Measurements from ENCODE around the gene CASS4.

CASS4 gene

DNA sequence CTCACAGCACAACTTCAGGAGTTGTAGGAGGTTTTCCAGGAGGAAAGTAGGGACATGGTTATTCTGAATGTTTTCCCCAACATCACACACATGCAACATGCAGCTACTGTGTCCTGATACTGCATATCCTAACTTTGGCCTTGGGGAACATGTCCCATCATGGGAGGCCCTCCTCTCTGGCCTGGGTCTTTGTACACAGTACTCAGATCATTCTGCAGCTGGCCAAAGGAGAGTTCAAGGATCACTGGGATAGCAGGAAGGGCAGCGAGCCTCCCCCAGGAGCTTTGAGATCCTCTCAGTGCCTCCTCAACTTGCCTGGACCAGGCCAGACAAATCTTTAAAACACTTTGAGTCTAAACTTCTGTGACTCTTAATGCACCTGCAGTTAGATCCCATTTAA is 12.9 kb downstream of the CASS4 start:
- DNase-seq (ENCODE audit: low spot score) = no peak

DNA sequence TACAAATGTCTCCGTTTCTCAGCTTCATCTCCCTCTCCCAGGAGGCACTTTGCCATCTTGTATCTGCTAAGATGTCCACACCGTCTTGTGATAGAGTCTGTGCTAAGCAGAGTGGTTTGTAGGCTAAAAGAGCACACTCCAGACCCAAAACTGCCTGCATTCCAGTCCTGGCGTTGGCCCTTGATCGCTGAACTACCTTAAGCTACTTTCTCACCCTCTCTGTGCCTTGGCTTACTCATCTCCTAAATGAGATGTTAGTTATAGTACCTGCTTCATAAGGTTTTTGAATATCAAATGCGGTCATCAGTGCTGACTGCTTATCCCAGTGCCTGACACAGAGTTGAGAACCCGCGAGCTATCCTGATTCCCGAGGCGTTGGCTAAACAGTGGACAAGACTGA is 14.0 kb downstream of the CASS4 start:
- no peak for DNase-seq (ENCODE audit: low spot score)

DNA sequence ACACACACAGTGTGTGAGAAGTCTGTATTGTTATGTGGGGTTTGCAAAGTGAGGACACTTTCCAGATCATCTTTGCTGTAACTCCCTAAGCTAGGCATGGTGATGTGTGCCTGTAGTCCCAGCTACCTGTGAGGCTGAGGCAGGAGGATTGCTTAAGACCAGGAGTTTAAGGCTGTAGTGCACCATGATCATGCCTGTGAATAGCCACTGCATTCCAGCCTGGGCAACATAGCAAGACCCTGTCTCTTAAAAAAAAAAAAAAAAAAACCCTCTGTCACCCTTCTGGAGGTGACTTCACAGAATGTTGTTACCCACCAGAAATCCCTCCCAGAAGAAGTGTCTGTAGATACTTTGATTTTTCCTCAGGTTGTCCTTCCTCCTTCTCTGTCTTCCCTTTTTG is 14.9 kb downstream of the CASS4 start:
- DNase-seq (ENCODE audit: low spot score) = no peak

DNA sequence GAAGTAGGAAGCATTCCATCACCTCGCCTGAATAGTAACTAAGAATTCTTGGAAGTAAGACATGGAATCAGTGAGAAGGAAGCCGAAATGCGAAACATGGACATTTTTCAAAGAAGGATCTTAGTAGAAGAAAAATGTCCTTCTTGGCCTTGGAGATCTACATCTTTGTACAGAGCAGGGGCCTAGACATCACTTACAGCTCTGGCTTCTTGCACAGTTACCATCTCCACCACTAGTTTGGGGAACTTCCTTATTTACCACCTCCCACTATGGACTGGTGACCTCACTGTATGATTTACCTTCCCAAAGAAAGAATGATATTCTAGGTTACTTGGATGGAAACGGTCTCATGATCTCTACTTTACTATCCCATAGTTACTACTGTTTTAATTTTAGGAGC is 15.7 kb downstream of the CASS4 start:
- DNase-seq (ENCODE audit: low spot score) = no peak

DNA sequence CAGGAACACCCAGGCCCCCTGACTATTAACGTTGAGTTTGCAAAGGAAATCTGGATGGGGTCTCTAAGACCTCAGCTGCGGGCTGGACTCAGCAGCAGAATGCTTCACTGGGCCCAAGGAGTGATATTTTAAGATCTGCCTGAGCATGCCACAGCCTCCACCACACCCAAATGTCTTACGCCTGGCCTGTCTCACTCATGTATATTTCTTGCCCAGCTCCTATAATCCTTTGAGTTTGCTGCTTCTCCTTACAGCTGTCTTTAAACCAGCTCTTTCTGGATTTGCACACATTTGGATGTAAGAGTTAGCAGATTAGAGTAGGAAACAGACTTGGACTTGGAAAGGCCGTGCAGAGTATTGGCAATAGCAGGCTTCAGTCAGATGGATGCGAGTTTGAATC is 16.4 kb downstream of the CASS4 start:
- no peak for DNase-seq (ENCODE audit: low spot score)

DNA sequence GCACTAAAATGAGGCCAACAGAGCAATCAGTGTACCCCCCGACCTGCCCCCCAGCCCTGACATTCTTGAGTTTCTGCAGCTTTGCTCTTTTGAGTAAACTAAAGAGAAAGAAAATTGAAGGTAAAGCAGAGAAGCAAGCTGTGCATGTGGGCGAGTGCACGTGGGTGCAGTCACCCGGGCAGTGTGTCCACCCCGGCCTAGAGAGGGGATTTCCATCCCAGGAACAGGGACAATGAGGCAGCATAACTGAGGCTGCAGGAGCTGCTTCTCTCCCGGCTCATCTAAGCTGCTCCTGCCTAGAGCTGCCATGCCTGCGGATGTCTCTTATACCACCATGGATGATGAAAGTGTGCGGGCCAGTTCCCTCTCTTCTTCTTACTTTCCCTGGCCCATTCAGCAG is 16.8 kb downstream of the CASS4 start:
- DNase-seq (ENCODE audit: low spot score) = no peak

DNA sequence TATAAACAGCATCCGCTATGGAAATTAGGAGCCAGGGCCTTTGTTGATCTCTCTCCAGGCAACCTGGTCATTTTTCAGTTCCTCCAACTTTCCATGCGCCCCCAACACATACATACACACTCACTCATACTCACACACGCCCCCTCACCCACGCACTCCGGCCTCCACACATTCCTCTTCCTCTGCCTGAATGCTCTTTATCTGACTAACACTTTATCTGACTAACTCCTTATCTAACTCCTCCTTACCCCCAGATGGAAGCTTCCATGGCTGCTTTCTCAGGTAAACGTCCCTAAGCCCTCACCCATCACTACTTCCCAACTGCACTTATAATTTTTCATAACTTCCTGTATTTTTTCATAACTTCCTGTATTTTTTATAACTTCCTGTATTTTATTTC is 17.4 kb downstream of the CASS4 start:
- DNase-seq (ENCODE audit: low spot score) = peak; percentile 23

DNA sequence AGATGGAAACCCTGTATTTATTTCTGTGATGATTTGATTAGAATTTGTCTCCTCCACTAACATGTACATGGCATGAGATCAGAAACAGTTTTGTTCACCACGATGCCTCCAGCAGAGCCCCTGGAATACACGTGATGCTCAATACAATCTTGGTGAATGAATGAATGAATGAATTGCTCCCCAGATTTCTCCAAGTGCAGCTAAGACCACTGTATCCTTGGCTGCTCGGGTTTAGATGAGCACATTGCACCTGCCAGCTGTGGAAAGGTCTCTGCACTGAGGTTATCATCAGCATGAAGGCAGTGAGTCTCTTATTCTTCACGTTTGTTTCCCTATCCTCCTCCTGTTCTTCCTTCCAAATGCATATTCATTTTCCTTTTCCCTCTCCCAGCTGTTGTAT is 17.9 kb downstream of the CASS4 start:
- DNase-seq (ENCODE audit: low spot score) = no peak

DNA sequence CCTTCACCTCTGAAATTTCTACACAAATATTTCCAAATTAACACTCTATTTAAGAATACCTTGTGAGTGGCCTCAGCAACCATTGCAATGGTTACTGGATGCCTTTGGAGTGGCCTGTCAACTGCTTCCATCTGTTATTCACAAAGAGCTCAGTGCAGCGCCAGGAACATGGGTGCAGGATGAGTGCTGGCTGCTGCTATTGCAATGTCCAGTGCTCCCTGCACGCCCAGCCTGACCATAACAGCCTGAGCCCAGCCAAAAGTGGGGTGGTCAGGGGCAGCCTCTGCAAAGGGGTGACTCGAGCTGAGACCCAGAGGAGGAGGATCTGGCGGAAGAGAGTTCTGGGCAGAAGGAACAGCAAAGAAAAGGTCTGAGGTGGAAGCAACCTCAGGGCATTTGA is 18.4 kb downstream of the CASS4 start:
- DNase-seq (ENCODE audit: low spot score) = no peak

DNA sequence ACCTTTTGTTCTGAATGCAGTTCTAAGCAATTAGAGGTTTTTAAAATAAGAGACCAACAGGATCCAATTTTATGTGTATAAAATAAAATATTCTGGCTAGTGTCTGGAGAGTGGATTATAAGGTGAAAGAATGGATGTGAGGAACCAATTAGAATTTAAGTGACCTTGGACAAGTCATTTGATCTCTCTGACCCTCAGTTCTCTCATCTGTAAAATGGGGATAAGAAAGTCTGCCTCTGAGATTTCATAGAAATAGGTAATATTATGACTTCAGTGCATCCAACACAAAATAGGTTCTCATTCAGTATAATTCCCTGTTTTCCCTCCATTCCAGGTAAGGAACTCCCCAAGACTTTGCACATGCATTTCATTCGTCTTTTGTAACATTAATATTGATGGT is 18.9 kb downstream of the CASS4 start:
- DNase-seq (ENCODE audit: low spot score) = no peak

DNA sequence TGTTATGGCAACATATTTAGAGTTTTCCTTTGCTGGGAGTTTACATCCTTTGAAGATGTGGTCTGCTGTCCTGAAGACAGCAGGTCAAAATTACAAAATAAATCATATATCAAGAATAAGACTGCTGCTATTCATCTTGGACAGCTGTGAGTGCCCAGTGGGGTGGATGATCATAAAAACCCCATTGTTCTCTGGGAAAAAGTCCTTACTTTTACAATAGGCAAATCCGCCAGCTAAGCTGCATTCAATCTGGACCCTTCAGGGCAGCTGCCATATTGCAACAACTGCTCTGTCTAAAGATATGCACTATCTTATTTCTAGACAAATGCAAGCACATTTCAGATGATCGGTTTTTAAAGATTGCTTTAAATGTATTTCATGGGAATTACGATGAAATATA is 19.4 kb downstream of the CASS4 start:
- DNase-seq (ENCODE audit: low spot score) = no peak

DNA sequence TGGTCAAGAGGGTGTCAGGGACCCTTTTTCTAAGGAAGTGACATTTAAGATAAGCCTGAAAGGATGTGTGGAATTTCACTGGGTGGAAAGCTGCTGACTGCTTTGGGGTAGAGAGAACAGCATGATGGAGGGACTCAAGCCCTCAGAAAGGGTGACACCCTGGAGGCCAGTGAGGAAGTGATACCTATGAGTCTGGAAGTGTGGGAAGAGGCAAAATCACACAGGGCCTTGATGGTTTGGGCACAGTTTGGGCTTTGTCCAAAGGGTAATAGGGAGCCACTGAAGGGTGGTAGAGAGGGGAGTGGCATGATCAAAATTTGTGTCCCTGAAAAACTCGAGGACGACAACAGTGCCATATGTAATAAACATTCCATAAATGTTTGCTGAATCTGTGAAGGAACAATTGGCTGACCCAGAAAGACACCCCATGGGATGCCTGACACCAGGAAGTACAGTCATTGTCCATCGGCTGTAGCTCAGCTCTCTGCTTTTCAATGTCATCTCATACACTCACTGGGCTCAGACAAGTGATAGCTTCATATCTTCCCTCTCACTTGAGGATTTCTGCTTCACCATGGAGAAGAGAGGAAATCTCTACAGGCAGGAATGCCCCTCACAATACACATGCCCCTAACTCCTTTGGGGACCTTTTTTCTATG is 21.3 kb downstream of the CASS4 start:
- DNase-seq (ENCODE audit: low spot score) = no peak

DNA sequence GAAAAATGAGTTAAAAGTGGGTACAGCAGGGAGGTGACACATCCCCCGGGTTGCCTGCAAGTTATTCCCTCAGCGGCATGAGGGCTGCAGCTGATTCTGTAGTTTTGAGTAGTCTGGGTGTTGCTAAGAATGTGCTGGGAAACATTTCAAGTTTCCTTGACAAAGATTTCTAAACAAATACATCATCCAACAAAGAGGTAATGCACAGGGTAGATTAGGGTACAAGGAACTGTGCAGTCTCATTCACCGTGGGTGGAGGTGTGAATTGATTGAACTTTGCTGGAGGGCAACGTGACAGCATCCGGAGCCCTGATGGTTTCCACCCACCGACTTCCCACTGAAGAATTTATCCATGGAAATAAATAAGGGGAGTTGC is 21.8 kb downstream of the CASS4 start:
- no peak for DNase-seq (ENCODE audit: low spot score)

DNA sequence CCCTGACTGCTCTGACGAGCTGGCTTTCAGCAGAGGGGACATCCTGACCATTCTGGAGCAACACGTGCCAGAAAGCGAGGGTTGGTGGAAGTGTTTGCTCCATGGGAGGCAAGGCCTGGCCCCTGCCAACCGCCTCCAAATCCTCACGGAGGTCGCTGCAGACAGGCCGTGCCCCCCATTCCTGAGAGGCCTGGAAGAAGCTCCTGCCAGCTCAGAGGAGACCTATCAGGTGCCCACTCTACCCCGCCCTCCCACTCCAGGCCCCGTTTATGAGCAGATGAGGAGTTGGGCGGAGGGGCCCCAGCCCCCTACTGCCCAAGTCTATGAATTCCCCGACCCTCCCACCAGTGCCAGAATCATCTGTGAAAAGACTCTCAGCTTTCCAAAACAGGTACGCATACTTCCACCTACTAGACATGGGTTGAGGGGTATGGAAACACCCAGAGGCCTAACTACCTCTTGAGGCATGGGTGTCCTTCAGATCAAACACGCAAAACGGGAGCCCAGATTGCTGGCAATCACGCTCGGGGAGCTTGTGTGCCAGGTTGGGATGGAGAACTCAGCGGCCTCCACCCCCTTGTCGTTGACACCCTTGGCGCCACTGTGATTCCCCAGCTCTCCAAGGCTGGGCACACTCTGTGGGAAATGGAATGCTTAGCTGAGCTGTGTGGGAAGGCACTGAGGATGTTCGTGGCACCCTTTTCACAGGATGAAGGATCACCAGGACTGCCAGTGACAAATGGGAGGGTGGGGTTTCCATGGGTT is 25.3 kb downstream of the CASS4 start:
- no peak for DNase-seq (ENCODE audit: low spot score)

DNA sequence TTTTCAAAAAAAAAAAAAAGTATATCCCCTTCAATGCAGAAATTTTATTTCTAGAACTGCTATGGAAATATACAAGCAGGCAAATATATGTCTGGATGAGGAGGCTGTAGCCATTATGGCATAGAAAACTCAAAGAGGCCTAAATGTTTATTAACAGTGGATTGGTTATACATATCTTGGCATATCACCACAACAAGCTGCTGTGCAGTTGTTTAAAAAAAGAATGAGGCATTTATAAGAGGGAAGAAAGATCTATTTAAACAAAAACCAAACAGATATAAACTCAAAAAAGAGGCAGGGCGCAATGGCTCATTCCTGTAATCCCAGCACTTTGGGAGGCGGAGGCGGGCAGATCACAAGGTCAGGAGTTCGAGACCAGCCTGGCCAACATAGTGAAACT is 26.2 kb downstream of the CASS4 start:
- no peak for DNase-seq (ENCODE audit: low spot score)

DNA sequence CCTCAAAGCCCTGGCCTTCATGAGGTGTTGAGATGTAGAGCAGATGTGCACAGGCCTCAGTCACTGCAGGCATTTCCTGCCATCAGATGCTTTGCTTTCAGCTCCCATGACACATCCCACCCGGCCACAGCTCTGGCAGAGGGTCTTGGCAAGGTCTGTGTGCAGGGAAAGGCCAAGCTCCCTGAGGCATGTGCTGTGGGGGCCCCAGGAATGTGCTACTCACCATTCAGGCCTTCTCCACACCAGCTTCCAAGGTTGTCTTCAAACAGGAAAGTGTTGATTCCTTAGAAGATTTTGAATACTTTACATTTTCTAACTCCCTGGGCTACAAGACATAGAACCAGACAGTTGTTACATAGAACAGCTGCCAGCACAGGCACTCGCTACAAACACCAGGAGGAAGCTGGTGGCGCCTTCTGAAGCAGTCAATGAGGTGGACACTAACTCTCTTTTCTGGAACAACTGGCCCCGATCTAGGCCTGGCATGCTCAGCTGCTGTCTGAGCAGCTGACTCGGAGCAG is 27.8 kb downstream of the CASS4 start:
- no peak for DNase-seq (ENCODE audit: low spot score)

DNA sequence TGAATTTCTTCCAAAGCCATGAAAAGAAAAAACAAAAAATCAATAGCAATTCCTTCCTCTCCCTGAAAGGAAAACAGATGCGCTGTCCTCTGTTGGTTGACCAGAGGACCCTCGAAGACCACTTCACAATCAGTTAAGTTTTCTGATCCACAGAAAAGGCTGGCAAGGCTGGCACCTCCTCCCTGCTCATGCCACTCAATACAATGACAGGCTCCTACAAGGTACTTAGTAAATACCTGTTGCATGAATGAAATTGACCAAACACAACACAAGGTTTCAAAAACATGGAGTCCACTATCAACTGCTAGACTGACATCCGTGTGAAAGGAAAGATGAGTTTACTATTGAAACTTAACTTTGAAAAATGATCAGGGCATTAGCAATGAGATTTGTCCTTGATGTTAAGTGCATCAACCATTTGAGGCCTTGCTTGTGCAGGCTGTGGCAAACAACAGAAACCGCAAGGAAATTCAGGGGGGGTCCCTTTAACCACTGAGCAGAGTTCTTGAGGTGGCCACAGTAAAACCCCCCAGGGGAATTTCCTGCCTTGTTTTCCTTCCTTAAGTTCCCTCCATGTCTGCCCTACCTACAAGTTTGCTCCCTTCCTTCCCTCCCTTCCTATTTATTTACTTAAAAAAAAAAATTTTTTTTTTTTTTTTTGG is 28.4 kb downstream of the CASS4 start:
- DNase-seq (ENCODE audit: low spot score) = no peak

DNA sequence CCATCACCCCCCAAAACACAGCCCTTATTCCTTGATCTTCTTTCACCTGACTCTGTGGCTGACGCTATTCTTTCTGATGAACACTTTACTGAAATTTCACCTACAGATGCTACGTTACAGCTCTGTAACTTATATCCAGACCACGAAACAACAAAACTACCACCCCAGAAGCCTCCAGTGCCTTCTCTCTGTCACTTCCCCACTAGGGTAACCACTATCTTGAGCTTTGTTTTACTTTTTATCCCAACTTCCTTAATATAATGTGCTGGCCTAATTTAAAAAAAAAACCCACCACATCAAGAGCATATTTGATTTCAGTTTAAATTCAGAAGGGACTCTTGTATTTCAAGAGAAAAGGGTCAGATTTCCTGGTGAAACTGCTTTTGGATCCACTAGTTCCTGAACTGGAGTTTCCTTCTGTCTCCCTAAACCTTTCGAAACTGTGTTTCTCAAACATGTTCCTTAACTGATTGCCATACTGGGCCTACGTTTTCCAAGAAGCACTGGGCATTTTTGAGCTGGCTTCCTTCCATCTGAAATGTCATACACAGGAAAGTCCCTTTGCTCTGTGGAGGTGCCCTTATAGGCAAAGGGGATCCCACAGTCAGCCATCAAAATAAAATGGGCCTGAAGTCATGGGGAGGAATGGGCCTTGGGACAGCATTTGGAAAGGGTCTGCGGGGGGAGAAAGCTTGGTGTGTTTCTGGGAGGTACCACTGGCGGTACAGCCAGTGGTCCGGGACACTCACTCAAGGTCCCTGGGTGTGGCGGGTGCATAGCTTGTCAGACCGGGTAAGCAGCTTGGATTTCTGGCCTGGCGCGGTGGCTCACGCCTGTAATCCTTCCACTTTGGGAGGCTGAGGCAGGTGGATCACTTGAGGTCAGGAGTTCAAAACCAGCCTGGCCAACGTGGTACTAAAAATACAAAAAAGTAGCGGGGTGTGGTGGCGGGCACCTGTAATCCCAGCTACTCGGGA is 30.6 kb downstream of the CASS4 start:
- DNase-seq (ENCODE audit: low spot score) = no peak

DNA sequence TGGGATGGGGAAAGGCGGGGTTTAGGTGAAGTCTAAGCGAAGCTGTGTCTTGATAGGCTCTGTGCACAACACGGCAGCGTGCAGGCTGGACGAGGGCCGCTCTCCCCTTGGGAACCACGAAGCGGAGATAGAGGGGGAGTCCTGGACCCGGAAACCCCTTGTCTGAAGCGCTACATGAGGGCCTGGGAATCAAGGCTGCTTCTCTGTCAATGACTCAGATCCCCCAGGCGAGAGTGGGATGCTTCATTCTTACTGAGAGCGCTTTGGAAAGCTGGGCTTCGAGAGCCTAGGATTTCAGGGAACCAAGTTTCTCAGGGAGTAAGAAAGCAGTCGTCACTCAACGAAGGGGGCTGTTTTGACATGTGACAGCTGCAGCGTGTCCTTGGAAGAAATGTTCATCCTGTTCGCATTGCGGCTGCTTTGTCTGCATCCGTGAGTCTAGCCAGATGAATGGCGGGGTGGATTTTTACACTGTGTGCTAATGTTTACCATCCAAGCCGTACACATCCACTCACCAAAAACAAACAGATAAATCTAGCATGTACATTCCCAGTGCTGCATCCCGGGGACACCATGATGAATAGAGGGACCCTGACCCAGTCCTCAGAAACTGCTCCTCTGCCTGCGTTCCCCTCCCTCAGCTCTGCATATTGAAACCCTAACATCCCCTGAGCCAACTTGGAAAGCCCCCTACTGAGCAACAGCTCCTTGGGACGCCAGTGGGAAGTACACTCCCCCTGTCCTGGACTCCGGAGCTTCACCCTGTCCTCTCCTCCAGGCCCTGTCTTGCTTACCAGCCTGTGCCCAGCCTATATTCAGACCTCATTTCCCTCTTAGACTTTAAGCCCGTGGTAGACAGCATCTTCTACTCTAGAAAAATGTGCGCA is 31.8 kb downstream of the CASS4 start:
- no peak for DNase-seq (ENCODE audit: low spot score)

DNA sequence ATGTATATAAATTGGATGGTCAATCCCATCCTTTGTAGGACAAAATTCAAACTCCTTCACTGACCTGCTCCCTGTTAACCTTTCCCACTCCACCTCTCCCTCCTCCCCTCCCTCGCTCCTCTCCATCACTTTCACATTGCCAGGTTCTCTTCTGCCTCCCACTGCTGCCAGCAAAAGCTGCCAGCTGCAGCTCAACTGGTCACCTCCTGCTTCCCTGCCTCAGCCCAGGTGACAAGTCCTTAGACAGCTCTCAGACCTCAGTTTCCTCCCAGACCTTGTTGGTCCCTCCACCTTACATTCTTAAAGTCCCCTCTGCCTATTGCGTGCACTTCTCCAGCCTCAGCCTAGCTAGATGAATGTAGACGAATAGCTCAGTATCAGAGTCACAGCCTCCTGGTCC is 33.1 kb downstream of the CASS4 start:
- no peak for DNase-seq (ENCODE audit: low spot score)

DNA sequence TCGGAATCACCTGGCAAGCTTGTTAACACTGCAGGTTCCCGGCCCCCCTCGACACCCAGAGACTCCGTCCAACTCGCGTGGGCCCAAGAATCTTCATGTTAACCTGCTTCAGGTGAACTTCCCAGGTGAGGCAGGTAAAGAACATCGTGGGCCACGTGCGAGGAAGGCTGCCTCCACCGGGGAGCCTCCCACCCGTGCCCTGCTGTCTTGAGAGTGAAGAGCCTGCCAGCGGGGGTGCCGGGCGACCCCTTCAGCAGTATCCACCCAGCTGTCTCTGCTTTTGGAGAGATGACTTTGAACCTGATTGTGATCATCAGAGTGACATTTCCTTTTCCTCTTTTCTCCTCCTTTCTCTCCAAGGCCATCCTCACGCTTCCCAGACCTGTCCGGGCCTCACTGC is 33.5 kb downstream of the CASS4 start:
- DNase-seq (ENCODE audit: low spot score) = no peak

Data from germinal center (tissue), 1 donor.